HEK293T (cell line): Measurements from ENCODE around the gene TRIML1.

Experiments used
- HDGF ChIP-seq: fragments of 450-650 bp; IDR thresholded peaks from 2 replicates; pipeline ENCODE4 v1.6.1; 2017; ENCODE audit warnings: antibody characterized with exemption, borderline replicate concordance
- SUZ12 ChIP-seq: fragments of 450-650 bp; IDR thresholded peaks from 2 replicates; pipeline ENCODE4 v1.6.1; 2016; ENCODE audit warnings: mild to moderate bottlenecking

DNA sequence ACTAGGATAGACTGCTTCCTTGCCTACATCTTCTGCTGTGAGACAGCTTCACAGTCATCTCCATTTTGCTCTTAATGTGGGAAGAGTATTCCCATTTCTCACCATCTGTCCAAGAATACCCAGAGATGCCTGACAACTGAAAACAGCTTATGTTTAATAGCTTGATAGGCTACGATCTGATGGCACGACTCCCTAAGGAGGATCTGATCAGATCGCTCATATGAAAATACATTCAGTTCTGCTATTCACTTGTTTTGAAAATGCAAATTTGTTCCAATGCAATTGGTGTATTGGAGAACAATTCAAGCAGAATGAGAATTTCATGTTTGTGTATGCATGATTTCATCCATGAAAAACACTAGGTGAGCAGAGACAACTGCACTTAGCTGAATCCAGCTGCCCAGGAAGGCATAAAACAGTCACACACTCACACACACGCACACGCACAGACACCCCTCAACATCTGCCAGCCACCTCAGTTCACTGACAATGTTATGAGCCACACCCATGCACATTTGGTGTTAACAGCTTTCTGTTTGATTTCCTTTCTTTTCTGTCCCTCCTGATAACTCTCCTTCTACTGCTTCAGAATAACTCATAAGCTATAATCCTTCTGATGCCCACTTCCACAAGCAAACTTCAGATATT is 29.6 kb downstream of the TRIML1 start:
- TF ChIP-seq HDGF (no peak), SUZ12 (no peak)
